ENCODE results near the gene EIF4EBP2. TPM values are rescaled to one million over a fixed set of nuclear protein-coding genes. Genes with fewer than 3 reads are reported as not detected.

The EIF4EBP2 gene
- total RNA-seq, 4 donors from 2014 or later = 55.6 to 71.2 (median 67.6) TPM

DNA sequence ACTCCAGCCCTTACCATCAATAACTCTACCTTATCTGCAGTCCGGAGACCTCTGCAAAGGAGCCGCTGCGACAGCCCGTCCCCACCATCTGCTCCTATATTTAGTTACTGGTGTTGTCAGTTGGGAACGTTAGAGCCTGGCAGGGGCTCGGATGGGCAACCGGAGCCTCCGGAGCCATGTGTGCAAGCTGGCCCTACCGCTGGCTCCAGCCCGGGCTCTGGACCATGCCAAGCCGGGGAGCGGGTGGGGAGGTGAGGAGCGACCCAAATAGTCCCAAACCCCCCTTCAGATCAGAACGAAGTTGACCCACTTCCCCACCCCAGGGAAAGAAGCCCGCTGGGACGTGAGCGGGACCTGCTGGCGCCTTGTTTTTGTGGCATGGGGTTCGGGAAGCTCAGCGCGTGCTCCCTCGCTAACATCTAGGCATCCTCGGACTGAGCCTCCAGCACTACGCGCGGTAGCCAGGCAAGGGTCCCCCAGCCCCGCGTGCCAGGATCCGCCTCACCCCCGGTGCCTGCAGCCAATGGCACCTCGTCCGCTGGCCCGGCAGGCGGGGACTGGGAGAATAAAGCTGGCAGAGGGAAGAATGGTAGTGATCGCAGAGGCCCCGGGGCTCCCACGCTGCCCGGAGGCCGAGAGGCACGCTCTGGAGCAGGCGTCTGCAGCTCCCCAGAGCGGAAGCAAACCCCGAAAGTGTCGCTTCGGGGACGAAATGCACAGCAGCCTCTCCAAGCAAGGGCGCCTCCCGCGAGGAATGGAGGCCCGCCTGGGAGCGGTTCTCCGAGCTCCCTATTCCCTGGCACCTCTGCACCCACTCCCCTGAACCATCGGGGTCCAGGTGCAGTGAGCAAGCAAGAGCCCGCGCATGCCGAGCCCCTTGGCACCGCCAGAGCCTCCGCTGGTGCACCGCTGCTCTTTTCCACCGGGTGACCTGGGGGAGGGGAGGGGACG, 22.2 kb upstream of the EIF4EBP2 start:
- H3K27ac ChIP-seq = no peak overlapping the region
- WGBS, 2 donors = 5 to 7% methylated on average over 14 to 21 of the region's 61 CpGs
- H3K27me3 ChIP-seq = no peaks in the 10 kb centered on the region
- DNase-seq = peak; percentile 37 to 48
- peak overlapping the region; percentile 45 to 93 (median 46) for H3K4me3 ChIP-seq (replicated peaks in 1 of 3)
- no peaks in the 10 kb centered on the region for H3K36me3 ChIP-seq
- intact Hi-C loops (cut with DNase I) = no loop called here
- peaks cover 6 to 7% of the 10 kb centered on the region in 2 donors for H3K4me1 ChIP-seq
- no peak for TF ChIP-seq POLR2A (IDR thresholded peaks at IDR 0.05)
- TF ChIP-seq, protein P1, sequence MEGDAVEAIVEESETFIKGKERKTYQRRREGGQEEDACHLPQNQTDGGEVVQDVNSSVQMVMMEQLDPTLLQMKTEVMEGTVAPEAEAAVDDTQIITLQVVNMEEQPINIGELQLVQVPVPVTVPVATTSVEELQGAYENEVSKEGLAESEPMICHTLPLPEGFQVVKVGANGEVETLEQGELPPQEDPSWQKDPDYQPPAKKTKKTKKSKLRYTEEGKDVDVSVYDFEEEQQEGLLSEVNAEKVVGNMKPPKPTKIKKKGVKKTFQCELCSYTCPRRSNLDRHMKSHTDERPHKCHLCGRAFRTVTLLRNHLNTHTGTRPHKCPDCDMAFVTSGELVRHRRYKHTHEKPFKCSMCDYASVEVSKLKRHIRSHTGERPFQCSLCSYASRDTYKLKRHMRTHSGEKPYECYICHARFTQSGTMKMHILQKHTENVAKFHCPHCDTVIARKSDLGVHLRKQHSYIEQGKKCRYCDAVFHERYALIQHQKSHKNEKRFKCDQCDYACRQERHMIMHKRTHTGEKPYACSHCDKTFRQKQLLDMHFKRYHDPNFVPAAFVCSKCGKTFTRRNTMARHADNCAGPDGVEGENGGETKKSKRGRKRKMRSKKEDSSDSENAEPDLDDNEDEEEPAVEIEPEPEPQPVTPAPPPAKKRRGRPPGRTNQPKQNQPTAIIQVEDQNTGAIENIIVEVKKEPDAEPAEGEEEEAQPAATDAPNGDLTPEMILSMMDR (IDR thresholded peaks at IDR 0.05) = no peak
- no peaks in the 10 kb centered on the region for H3K9me3 ChIP-seq

DNA sequence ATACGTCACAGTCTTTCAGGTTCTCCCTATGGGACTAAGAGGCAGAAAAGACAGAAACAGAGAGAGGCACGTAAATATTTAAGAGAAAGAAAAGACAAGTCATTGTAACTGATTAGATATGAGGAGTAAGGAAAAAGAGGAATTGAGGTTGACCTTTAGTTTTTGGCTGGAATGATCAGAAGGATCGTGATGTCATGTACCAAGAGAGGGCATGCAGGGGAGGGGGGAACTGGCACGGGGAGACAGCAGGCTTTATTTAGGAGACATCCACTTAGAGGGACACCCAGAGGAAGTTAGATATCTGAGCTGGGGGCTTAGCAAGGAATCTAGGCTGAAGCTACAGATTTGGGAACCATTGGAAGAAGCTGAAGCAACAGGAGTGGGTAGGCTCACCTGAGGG, 12.3 kb upstream of the EIF4EBP2 start:
- H3K9me3 ChIP-seq = no peaks in the 10 kb centered on the region
- H3K4me3 ChIP-seq (replicated peaks in 1 of 3) = no peak overlapping the region
- no peaks in the 10 kb centered on the region for H3K36me3 ChIP-seq
- WGBS, 2 donors = 54 to 57% methylated on average over 4 of the region's 4 CpGs
- no peaks in the 10 kb centered on the region for H3K4me1 ChIP-seq
- no peak for DNase-seq
- intact Hi-C loops (cut with DNase I) = no loop called here
- no peak for TF ChIP-seq POLR2A (IDR thresholded peaks at IDR 0.05)
- TF ChIP-seq, protein P1 (IDR thresholded peaks at IDR 0.05) = no peak
- H3K27ac ChIP-seq = no peak overlapping the region
- H3K27me3 ChIP-seq = no peaks in the 10 kb centered on the region

- no peak overlapping the region for H3K27ac ChIP-seq
- WGBS, 2 donors = 79 to 95% methylated on average over 1 of the region's 1 CpG
- H3K36me3 ChIP-seq = no peaks in the 10 kb centered on the region
- no peaks in the 10 kb centered on the region for H3K9me3 ChIP-seq
- H3K27me3 ChIP-seq = no peaks in the 10 kb centered on the region
- no peak overlapping the region for H3K4me3 ChIP-seq (replicated peaks in 1 of 3)
- no peaks in the 10 kb centered on the region for H3K4me1 ChIP-seq
- DNase-seq = no peak
- intact Hi-C loops (cut with DNase I) = no loop called here
- TF ChIP-seq, protein P1 (IDR thresholded peaks at IDR 0.05) = no peak
- no peak for TF ChIP-seq POLR2A (IDR thresholded peaks at IDR 0.05)
Measured at GRCh38 chr10:70396140-70396539, 7.8 kb upstream of the EIF4EBP2 start.

DNA sequence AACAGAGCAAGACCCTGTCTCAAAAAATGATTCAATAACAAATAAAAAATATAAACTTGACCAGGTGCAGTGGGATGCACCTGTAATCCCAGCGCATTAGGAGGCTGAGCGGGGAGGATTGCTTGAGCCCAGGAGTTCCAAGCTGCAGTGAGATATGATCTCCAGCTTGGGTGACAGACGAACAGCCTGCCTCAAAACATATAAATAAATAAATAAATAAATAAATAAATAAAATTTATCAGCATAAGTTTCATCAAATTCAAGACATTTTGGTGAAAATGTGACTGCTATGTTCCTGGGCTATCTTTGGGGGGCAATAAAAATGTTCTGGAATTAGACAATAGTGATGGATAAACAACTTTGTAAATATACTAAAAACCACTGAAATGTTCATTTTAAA, 4.8 kb upstream of the EIF4EBP2 start:
- WGBS, 2 donors = 95 to 96% methylated on average over 3 of the region's 3 CpGs
- TF ChIP-seq, protein P1 (IDR thresholded peaks at IDR 0.05) = no peak
- TF ChIP-seq POLR2A (IDR thresholded peaks at IDR 0.05) = no peak
- DNase-seq = no peak

GRCh38 chr10:70403483-70404035, 386 bp upstream of the EIF4EBP2 start:
- H3K9me3 ChIP-seq = no peaks in the 10 kb centered on the region
- peak overlapping the region in 1 of 3 donors; percentile 96 for H3K4me3 ChIP-seq (replicated peaks in 1 of 3)
- DNase-seq = no peak
- no peaks in the 10 kb centered on the region for H3K27me3 ChIP-seq
- TF ChIP-seq, protein P1 (IDR thresholded peaks at IDR 0.05) = no peak
- no peak for TF ChIP-seq POLR2A (IDR thresholded peaks at IDR 0.05)
- H3K4me1 ChIP-seq = peaks cover 14 to 29% of the 10 kb centered on the region in 2 donors
- peak overlapping the region; percentile 61 to 99 (median 96) for H3K27ac ChIP-seq
- 5% methylated on average over 12 of the region's 12 CpGs for WGBS, 2 donors
- intact Hi-C loops (cut with DNase I) = no loop called here
- H3K36me3 ChIP-seq = no peaks in the 10 kb centered on the region

More for the DNA sequence above, 4.8 kb upstream of the EIF4EBP2 start:
- no peaks in the 10 kb centered on the region for H3K27me3 ChIP-seq
- peaks cover 0 to 4% of the 10 kb centered on the region in 2 donors for H3K4me1 ChIP-seq
- no peaks in the 10 kb centered on the region for H3K9me3 ChIP-seq
- no peak overlapping the region for H3K4me3 ChIP-seq (replicated peaks in 1 of 3)
- no peak overlapping the region for H3K27ac ChIP-seq
- no peaks in the 10 kb centered on the region for H3K36me3 ChIP-seq
- intact Hi-C loops (cut with DNase I) = no loop called here

Measured in thyroid gland (tissue), 4 donors.